T1000 (cell line): ENCODE measurements around the gene KCNQ1.

ENCODE experiments used
- DNase-seq: peaks from one replicate; lab custom pipeline; 2025; ENCODE audit warnings: mixed read lengths; lab: John Stamatoyannopoulos, UW

KCNQ1 gene

DNA sequence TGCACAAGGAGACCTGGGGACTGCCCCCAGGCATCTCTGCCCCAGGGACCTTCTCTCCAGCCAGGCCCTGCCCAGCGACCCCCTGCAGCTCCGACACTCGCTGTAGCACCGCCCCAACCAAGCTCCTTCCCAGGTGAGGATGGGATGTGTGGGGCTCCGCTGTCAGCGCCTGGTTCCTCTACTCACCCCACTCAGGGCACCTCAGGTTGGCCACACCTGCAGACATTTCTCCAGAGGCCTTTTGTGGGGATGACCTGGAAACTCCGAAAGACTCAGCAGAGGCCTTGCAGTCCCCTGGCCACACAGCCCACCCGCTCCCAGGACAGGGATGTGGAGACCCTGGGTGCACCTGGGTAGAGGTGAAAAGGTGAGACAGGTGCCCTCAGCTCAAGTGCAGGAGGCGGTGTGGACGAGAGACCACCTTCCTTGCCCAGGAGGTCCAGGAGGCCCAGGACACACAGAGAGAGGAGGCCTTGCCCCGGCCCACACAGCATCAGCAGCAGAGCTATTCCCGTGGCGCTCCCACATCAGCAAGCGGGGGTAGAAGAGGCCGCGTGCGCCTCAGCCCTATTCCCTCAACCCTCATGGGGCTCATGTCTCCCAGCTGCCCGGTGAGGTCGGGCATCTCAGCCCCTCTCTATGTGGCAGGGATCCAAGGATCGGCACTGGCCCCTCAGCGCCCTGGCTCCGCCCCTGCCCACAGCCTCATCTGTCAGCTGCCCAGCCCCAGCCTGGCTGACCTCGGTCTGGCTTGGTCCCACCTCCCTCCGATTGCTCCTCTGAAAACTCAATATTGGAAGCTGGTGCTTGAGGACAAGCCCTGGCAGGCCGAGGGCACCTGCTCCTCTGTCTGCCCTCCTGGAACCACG is 21.4 kb upstream of the KCNQ1 start:
- no peak for DNase-seq

GRCh38 chr11:2424811-2425495 is 19.9 kb upstream of the KCNQ1 start:
- no peak for DNase-seq

DNA sequence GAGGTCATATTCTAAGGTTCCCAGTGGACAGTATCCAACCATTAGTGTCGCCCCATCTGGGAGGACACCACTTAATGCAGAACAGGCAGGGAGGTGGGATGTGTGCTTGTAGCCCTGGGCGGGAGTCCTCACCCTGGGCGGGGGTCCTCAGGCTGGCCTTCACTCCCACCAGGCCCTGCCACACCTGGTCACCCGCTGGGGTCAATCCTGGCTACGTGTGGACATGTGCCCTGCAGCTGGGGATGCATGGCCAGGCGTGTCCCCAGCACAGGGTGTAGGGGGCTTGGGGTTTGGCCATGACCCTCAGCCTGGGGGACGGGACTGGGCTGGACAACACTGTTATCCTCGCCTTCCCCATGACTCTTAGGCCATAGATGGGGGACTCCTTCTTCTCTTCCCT is 19.3 kb upstream of the KCNQ1 start:
- DNase-seq = no peak

DNA sequence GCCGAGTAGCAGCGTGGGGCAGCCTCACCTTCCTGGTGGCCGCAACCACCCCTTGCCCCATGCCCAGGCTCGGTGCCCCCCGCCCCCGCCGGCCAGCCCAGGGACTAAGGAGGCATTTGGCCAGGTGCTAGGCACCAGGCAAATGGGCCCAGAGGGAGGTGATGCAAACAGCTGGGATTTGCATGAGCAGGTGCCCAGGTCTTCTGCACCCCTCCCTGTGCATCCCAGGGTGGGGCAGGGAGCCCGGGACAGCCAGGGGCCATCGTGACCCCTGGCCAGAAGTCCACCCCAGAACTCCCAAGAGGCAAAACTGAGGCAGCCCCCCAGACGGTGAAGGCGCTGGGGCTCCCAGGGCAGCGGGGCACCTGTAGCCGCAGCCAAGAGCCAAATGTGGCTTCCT is 18.6 kb upstream of the KCNQ1 start:
- no peak for DNase-seq

DNA sequence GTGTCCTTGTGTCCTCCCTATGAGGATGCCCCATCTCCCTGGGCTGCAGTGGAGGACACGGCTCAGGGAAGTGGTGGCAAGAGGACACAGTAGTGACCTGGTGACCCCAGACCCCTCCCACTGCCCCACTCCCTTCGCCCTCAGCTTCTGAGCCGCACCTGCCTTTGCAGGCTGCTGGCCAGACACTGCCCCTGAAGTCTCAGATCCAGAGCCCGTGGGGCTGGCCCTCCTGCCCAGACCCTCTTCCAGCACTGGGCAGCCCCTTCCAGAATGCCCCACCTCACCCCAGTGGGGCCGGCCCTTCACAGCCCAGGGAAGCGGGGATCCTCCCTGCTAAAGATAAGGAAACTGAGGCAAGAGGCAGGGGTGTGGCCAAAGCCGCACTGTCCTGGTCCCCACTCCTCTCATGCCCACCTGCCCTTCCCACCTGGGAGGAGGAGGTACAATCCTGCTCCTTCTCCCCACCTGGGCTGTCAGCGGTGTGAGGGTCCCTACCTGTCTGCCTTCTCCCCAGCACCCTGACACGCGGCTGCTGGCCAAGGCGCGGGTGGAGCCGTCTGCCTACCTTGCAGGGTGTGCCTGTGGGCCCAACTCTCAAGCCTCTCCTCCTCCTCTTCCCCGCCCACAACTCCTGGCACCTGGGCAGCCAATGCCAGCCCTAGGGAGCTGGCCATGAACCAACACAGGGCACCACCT is 17.8 kb upstream of the KCNQ1 start:
- DNase-seq = no peak

DNA sequence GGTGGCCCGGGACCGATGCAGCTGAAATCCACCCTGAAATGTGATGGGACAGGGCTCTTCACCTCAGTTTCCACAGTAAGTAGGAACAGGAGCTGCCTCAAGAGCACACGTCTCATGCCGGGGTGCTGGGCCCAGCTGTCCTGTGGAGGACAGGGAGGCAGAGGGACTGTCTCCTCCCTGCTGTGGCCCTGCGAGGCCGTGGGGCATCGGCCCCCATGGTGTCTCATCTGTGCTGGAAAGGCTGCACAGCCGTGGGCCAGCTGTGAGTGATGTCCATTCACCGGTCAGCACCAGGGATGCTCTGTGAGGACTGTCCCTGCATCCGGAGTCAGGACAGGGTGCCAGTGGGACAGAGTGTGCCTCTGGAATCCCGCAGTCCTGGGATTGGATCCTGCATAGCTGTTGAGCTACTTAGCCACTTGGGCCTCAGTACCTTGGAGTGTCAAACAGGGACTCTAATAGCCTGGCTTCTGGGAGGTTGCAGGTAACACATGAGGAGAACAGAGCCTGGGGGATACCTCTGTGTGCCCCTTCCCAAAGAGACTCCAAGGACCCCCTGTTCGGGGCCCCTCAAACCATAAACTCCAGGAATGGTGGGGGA is 17.0 kb upstream of the KCNQ1 start:
- DNase-seq = no peak

DNA sequence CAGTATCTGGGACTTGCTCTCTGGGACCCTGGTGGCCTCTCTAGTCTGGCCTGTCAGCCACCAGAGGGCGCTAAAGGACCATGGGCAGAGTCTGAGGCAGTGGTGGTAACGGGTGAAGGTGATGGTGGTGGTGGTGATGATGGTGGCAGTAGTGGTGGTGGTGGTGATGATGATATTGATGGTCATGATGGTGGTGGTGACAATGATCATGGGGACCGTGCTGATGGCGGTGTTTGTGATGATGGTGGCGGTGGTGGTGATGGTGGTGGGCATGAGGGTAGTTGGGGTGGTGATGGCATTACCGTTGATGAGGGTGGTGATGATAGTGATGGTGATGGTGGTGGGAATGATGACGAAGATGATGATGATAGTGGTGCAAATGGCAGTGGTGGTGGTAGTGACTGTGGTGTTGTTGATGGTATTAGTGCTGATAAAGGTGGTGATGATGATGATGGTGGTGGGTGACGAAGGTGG is 16.4 kb upstream of the KCNQ1 start:
- no peak for DNase-seq

DNA sequence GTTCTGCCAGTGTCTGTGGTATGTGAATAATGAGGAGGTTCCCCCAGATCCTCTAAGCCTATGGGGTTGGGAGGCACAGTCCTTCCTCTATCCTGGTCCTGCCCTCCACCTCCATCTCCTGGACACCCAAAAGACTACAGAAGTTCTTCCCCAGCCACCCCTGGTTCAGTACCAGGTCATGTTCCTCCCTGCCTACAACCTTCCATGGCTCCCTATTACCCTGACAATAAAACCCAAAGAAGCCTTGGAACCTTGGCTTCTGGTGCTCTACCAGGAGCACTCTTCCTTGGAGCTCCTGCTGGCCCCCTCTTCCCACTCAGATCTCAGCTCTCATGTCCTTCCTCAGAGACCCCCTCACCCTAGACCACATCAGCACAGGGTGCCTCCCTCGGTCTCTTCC is 13.4 kb upstream of the KCNQ1 start:
- DNase-seq = no peak

- no peak for DNase-seq
Observed at GRCh38 chr11:2432171-2432621, 12.6 kb upstream of the KCNQ1 start.

GRCh38 chr11:2432628-2433071 is 12.2 kb upstream of the KCNQ1 start:
- no peak for DNase-seq

DNA sequence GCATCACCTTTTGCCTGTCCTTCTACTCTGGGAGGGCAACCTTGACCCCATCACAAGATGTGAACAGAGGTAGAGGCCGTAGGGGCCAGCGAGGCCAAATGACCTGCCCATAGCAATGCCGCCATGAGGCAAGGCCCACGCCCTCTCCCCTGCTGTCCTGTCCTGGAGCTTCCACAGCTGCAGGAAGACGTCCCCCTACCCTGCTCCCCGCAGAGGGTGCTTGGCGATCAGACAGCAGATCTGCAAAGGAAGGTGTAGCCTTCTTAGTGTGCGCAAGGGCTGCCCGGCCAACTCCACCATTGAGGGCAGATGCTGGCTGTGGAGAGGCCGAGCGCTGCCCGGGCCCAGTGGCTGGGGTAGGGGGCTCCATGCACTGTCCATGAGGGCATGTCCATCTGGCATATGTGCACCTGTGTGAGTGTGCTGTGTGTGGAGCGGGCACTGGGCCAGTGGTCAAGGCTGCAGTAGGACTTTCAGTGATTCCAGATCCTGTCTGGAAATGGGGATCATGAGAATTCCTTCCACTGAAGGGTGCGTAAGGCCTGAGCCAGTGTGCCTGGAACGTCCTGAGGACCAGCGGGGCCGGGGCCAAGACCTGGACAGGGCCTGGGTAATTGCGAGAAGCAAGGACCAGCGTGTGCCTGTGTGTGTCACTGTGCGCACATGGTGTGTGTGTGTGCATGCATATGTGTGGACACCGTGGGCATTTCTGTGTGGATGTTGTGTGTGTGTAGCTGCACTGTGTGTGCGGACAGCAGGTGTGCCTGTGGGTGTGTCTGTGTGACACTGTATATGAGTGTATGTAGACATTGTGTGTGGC is 11.5 kb upstream of the KCNQ1 start:
- no peak for DNase-seq

GRCh38 chr11:2434008-2434407 is 10.8 kb upstream of the KCNQ1 start:
- no peak for DNase-seq

DNA sequence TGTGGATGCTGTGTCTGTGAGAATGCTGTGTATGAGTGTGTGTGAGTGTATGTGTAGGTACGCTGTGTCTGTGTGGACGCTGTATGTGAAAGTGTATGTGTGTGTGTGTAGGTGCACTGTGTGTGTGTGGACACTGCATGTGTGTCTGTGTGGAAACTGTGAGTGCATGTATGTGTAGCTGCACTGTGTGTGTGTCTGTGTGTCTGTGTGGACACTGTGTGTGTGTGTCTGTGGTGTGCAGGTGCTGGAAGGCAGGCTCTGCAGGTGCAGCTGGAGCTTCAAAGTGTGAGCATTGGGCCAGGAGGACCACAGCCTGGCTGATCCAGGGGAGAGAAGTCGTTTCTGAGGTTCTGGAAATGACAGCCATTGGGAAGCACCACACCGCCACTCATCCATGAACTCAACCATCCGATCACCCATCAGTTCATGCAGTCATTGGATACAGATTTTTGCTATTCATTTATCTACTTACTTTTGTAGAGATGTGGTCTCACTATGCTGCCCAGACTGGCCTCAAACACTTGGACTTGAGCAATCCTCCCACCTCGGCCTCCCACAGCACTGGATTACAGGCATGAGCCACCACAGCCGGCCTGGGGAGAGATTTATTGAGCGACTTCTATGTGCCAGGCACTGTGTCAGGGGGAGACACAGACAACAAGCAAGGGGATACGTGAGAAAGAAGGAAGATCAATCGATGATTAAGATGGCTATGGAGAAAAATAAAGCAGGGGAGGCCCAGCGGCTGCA is 10.1 kb upstream of the KCNQ1 start:
- no peak for DNase-seq

- no peak for DNase-seq
Observed at GRCh38 chr11:2435288-2436012, 9.4 kb upstream of the KCNQ1 start.

DNA sequence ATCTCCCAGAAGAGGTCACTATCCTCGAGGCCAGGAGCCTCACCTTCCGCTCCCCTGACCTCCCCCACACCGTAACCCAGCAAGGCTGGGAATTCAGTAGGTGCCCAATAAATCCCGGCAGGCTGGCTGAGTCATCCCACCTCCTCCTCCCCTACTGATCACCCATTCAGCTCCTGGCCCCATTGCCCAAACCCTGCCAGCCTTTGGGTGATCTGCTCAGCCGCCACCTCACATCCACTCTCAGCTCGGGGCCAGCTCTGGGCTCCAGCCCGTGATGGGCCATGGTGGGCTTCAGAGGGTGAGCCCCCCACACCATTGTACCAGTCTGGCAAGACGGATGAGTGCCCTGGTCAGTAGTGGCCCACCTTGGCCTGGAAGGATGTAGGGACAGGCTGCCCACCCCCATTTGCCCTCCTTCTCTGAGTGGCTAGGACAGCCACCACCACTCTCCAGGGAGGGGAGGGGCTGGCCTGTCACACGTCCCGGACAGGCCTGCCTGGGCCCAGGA is 8.7 kb upstream of the KCNQ1 start:
- DNase-seq = no peak

- DNase-seq = no peak
Observed at GRCh38 chr11:2436521-2437031, 8.2 kb upstream of the KCNQ1 start.

DNA sequence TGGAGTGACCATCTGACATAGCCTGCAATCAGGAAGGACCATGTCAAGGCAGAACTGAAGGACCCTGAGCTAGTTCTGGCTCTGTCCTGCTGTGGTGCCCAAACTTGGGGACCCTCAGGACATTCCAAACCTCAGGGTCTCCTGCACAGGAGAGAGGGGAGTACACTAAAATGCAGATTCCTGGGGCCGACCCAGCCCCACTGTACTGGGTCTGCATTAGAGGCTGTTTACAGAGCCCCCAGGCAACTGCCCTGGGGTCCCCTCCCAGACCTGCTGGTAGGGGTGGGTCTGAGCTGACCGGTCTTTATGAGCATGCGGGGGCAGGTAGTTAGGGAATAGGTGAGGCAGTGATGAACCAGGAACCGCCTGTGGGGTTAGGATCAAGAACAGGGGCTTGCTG is 7.3 kb upstream of the KCNQ1 start:
- no peak for DNase-seq

DNA sequence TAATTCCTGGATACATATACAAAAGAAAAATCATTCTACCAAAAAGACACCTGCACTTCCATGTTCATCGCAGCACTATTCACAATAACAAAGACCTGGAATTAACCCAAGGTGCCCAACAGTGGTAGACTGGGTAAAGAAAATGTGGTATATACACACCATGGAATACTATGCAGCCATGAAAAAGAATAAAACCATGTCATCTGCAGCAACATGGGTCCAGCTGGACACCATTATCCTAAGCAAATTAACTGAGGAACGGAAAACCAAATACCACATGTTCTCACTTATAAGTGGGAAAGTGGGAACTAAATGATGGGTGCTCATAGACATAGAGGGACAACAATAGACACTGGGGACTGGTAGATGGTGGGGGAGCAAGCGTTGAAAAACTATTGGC is 5.0 kb upstream of the KCNQ1 start:
- DNase-seq = no peak

GRCh38 chr11:2440646-2441045 is 4.2 kb upstream of the KCNQ1 start:
- no peak for DNase-seq
